CD8-positive, alpha-beta memory T cell (primary cell): Measurements from ENCODE around the gene MAMDC4. TPM values are rescaled to one million over a fixed set of nuclear protein-coding genes. Genes with fewer than 3 reads are reported as not detected.
A peak's percentile ranks its signal among the peaks of the same experiment; 100 is the strongest.
"Not testable (repeated sequence)": the region's sequence is repeated elsewhere in the genome, so short reads cannot be mapped to it uniquely, and the experiment has no call there.

Source experiments
- CTCF ChIA-PET: fragments of 350-600 bp; sonication (Branson Sonifier 250); formaldehyde crosslinking; loops from one replicate; lab custom pipeline; 2021; ENCODE audit warnings: antibody characterized with exemption; lab: Charles Lee
- POLR2A ChIA-PET: fragments of 350-600 bp; sonication (Branson Sonifier 250); formaldehyde crosslinking; loops from one replicate; lab custom pipeline; 2021; ENCODE audit warnings: antibody characterized with exemption; lab: Charles Lee
- DNase-seq, 5 donors: peaks; one replicate each; pipeline versions ENCODE4 v3.0.0 to v3.0.0-alpha.2; 2020 to 2022; ENCODE audit warnings: mixed read lengths in 1 of 5
- H3K27ac ChIP-seq: one replicate; pipeline ENCODE4 v1.7.0; 2013; ENCODE audit warnings: low read depth, mild to moderate bottlenecking, low read length, moderate library complexity
- H3K27me3 ChIP-seq: 2 replicates; pipeline ENCODE4 v1.7.0; 2013; ENCODE audit warnings: low read length, mild to moderate bottlenecking; ENCODE audit not compliant: insufficient read depth, poor library complexity, severe bottlenecking
- H3K36me3 ChIP-seq: 2 replicates; pipeline ENCODE4 v1.7.0; 2013; ENCODE audit warnings: mild to moderate bottlenecking, low read length, moderate library complexity; ENCODE audit not compliant: insufficient read depth
- H3K4me1 ChIP-seq: 2 replicates; pipeline ENCODE4 v1.7.0; 2013; ENCODE audit warnings: mild to moderate bottlenecking, low read length, moderate library complexity; ENCODE audit not compliant: insufficient read depth
- H3K4me3 ChIP-seq: 2 replicates; pipeline ENCODE4 v1.7.0; 2013; ENCODE audit warnings: mild to moderate bottlenecking, low read length
- H3K9me3 ChIP-seq: 2 replicates; pipeline ENCODE4 v1.7.0; 2013; ENCODE audit warnings: mild to moderate bottlenecking, low read length
- H3K27ac Mint-ChIP-seq, 8 donors: one replicate each; pipeline ENCODE4 v1.8.0; 2020 to 2021; ENCODE audit warnings: mixed read lengths in 8 of 8, mild to moderate bottlenecking in 6 of 8, inconsistent platforms in 3 of 8, moderate library complexity in 3 of 8
- H3K27me3 Mint-ChIP-seq, 2 donors: one replicate each; pipeline ENCODE4 v1.8.0; 2020 to 2021; ENCODE audit warnings: mixed read lengths in 2 of 2, mild to moderate bottlenecking in 1 of 2, moderate library complexity in 1 of 2
- H3K36me3 Mint-ChIP-seq, 3 donors: one replicate each; pipeline ENCODE4 v1.8.0; 2020 to 2021; ENCODE audit warnings: mixed read lengths in 3 of 3, inconsistent platforms in 1 of 3, mild to moderate bottlenecking in 1 of 3
- H3K4me1 Mint-ChIP-seq, 3 donors: one replicate each; pipeline ENCODE4 v1.8.0; 2020 to 2021; ENCODE audit warnings: mixed read lengths in 3 of 3, inconsistent platforms in 1 of 3, mild to moderate bottlenecking in 1 of 3
- H3K4me3 Mint-ChIP-seq, 7 donors: one replicate each; pipeline ENCODE4 v1.8.0; 2020 to 2021; ENCODE audit warnings: mixed read lengths in 7 of 7, mild to moderate bottlenecking in 6 of 7, moderate library complexity in 4 of 7, inconsistent platforms in 2 of 7
- H3K9me3 Mint-ChIP-seq, 5 donors: one replicate each; pipeline ENCODE4 v1.8.0; 2020 to 2022; ENCODE audit warnings: mixed read lengths in 5 of 5, mild to moderate bottlenecking in 3 of 5, moderate library complexity in 2 of 5, inconsistent platforms in 1 of 5
- polyA plus RNA-seq: library from polyadenylated mRNA; unstranded; fragments of 300-500 nt; fragmentation: Illumina TruSeq; gene quantifications from one replicate; pipeline ENCODE4 v1.2.3, GENCODE V29; 2021
- total RNA-seq, 2 experiments: library from RNA; stranded (reverse); gene quantifications; one replicate each; pipeline ENCODE4 v1.2.3, GENCODE V29; 2021

The MAMDC4 gene
- total and polyA plus RNA-seq, 3 experiments from 2014 or later = 12.2 to 12.9 TPM; not detected in 1

GRCh38 chr9:136838314-136839228, 13.6 kb upstream of the MAMDC4 start:
- Histone ChIP-seq H3K4me3 (no peak overlapping the region), H3K9me3 (no peaks in the 10 kb centered on the region), H3K36me3 (no peaks in the 10 kb centered on the region), H3K4me1 (peaks cover 14% of the 10 kb centered on the region), H3K27ac (no peak overlapping the region), H3K27me3 (no peaks in the 10 kb centered on the region)
- no peaks in the 10 kb centered on the region for H3K9me3 Mint-ChIP-seq
- peaks cover 0 to 24% (median 3%) of the 10 kb centered on the region in 3 donors for H3K36me3 Mint-ChIP-seq
- ChIA-PET CTCF (interaction anchor here (1.4 kb wide), 1 partner anchor 27 kb away, joined by 3 read pairs; no protein-coding TSS in a partner anchor), POLR2A (no interaction called here)
- no peak overlapping the region for H3K27ac Mint-ChIP-seq
- H3K4me3 Mint-ChIP-seq = no peak overlapping the region
- DNase-seq = no peak
- peaks cover 6 to 13% (median 13%) of the 10 kb centered on the region in 3 donors for H3K4me1 Mint-ChIP-seq
- H3K27me3 Mint-ChIP-seq = peaks cover 2% of the 10 kb centered on the region in 2 donors

- H3K27ac ChIP-seq = no peak overlapping the region
- ChIA-PET CTCF (interaction anchor here (1.0 to 1.4 kb wide), 3 partner anchors 28 to 195 kb away, joined by 3 read pairs; no protein-coding TSS in a partner anchor), POLR2A (no interaction called here)
- H3K4me1 ChIP-seq = peaks cover 14% of the 10 kb centered on the region
- Mint-ChIP-seq H3K27ac (peak overlapping the region in 2 of 8 donors; percentile 27 to 48), H3K9me3 (no peaks in the 10 kb centered on the region), H3K36me3 (peaks cover 0 to 18% (median 0%) of the 10 kb centered on the region in 3 donors), H3K27me3 (peaks cover 3 to 6% of the 10 kb centered on the region in 2 donors), H3K4me1 (peaks cover 8 to 17% (median 12%) of the 10 kb centered on the region in 3 donors), H3K4me3 (peak overlapping the region in 3 of 7 donors; percentile 20 to 72 (median 59))
- H3K9me3 ChIP-seq = no peaks in the 10 kb centered on the region
- H3K4me3 ChIP-seq = no peak overlapping the region
- H3K27me3 ChIP-seq = no peaks in the 10 kb centered on the region
- DNase-seq = no peak
- no peaks in the 10 kb centered on the region for H3K36me3 ChIP-seq
Observed at GRCh38 chr9:136839229-136840139, 12.7 kb upstream of the MAMDC4 start.

DNA sequence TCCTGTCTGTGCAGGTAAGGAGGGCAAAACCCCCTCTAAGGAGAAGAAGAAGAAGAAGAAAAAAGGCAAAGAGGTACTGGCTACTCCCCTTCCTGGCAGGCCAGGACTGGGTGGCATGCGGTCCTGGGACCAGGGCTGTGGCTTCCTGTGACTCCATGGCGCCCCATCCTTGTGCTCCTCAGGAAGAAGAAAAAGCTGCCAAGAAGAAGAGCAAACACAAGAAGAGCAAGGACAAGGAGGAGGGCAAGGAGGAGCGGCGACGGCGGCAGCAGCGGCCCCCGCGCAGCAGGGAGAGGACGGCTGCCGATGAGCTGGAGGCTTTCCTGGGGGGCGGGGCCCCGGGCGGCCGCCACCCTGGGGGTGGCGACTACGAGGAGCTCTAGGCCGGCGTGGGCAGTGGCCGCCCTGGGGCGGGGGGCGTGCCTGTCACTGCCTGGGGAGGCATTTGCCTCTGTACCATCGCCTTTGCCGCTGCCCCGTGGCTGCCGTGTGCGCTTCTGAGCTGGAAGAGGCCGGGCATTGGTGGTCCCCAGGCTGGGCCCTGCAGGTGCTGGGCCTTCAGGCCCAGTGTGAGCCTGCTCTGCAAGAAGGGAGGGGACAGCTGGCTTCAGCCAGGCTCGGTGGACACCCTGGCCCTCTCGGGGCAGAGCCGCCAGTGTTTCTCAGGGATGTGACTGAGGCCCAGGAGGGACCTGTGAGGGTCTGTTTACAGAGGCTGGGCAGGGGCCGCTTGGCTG, 11.8 kb upstream of the MAMDC4 start:
- Histone ChIP-seq H3K4me1 (peaks cover 14% of the 10 kb centered on the region), H3K36me3 (no peaks in the 10 kb centered on the region), H3K9me3 (no peaks in the 10 kb centered on the region), H3K27ac (no peak overlapping the region), H3K27me3 (no peaks in the 10 kb centered on the region), H3K4me3 (no peak overlapping the region)
- CTCF ChIA-PET = interaction anchor here (1.0 to 1.2 kb wide), 3 partner anchors 48 to 194 kb away, joined by 3 read pairs; no protein-coding TSS in a partner anchor
- Mint-ChIP-seq H3K4me1 (peaks cover 8 to 17% (median 12%) of the 10 kb centered on the region in 3 donors), H3K9me3 (no peaks in the 10 kb centered on the region), H3K4me3 (peak overlapping the region in 4 of 7 donors; percentile 20 to 88 (median 66)), H3K27ac (peak overlapping the region in 2 of 8 donors; percentile 27 to 69), H3K27me3 (peaks cover 3 to 9% of the 10 kb centered on the region in 2 donors), H3K36me3 (peaks cover 0 to 18% (median 0%) of the 10 kb centered on the region in 3 donors)
- POLR2A ChIA-PET = no interaction called here
- no peak for DNase-seq

DNA sequence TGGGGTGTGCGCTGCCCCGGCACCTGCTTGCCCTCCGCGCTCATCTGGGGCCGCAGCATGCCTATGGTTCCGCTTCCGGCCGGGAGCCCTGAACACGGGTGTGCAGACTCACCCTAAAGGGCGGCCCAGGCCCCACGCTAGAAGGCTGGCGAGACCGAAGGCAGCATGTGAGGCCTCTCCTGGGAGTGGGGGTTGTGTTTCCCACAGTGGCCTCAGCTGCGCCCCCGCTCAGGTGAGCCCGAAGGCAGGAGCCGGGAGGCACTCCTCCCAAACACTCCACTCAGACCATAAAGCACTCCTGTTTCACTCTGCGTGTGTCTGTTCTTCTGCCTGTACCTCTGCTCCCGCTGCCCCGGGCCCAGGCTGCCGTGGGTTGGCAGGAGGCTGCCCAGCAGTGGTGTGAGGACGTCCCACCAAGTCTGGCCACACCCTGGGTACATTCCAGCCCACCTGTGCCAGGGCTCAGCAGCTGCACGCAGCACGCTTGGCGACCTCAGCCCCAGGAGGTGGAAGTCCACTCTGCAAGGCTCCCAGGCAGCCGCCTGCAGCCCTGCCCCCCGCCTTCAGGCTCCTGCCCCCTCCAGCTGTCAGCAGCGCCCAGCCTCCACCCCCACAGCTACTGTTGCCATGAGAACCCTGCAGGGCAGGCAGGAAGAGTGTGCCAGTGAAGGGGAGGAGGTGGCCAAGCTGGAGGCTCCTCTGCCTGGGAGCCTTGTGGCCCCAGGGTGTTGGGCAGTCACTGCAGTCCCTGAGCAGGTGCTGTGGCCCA, 11.1 kb upstream of the MAMDC4 start:
- Histone ChIP-seq H3K4me3 (no peak overlapping the region), H3K36me3 (no peaks in the 10 kb centered on the region), H3K27ac (no peak overlapping the region), H3K4me1 (peaks cover 14% of the 10 kb centered on the region), H3K9me3 (no peaks in the 10 kb centered on the region), H3K27me3 (no peaks in the 10 kb centered on the region)
- ChIA-PET POLR2A (no interaction called here), CTCF (interaction anchor here (1.0 to 4.9 kb wide), 11 partner anchors 8 to 194 kb away, joined by 3 to 45 read pairs (median 12); partner anchors contain the start of gene TRAF2)
- peaks cover 3 to 10% of the 10 kb centered on the region in 2 donors for H3K27me3 Mint-ChIP-seq
- DNase-seq = no peak
- peaks cover 0 to 18% (median 0%) of the 10 kb centered on the region in 3 donors for H3K36me3 Mint-ChIP-seq
- no peak overlapping the region for H3K27ac Mint-ChIP-seq
- H3K4me1 Mint-ChIP-seq = peaks cover 8 to 17% (median 12%) of the 10 kb centered on the region in 3 donors
- H3K9me3 Mint-ChIP-seq = no peaks in the 10 kb centered on the region
- H3K4me3 Mint-ChIP-seq = no peak overlapping the region

DNA sequence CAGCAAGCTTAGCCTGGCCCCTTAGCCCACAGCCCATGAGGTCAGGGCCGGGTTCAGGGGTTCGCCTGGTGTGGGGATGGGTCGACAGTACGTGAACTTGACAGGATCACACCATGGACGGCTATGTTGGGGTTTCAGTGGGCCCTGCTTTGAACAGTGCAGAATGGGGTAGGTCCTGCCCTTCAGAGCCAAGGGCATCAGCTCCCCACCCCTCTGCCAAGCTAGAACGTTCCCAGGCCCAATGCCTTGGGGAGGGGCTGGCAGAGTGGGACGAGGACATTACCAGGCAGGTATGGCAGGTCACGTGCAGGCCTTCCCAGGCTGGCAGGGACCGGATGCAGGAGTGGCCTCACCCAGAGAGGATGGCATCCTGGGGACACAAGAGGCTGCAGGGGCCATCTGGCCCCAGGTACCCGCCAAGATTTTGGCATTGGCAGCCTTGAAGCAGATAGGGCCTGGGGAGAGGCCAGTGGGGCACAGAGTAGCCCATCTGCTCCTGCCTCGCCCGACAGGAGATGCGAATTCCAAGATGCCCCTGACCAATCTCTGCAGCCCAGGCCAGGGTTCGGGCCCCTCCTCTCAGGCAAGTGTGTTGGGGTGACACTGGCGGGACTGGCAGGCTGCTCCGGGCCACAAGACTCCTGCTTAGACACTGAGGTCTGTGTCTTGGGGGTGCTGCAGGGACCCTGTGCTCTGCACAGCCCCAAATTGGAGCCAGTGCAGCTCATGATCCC, 10.3 kb upstream of the MAMDC4 start:
- Mint-ChIP-seq H3K36me3 (peaks cover 0 to 18% (median 0%) of the 10 kb centered on the region in 3 donors), H3K27ac (peak overlapping the region in 7 of 8 donors; percentile 37 to 79 (median 58)), H3K4me3 (peak overlapping the region; percentile 86 to 96 (median 88)), H3K4me1 (peaks cover 8 to 22% (median 14%) of the 10 kb centered on the region in 3 donors), H3K27me3 (peaks cover 7 to 13% of the 10 kb centered on the region in 2 donors)
- not testable (repeated sequence) for H3K9me3 Mint-ChIP-seq, H3K9me3 ChIP-seq, H3K27ac ChIP-seq, DNase-seq, H3K27me3 ChIP-seq, H3K4me3 ChIP-seq, H3K36me3 ChIP-seq
- peaks cover 14% of the 10 kb centered on the region for H3K4me1 ChIP-seq
- POLR2A ChIA-PET = interaction anchor here (0.6 to 2.2 kb wide), 5 partner anchors 20 to 193 kb away, joined by 3 to 9 read pairs (median 4); no protein-coding TSS in a partner anchor
- CTCF ChIA-PET = interaction anchor here (0.6 to 4.9 kb wide), 33 partner anchors 9 to 315 kb away, joined by 3 to 45 read pairs (median 4); partner anchors contain the start of genes CLIC3, MAMDC4, NPDC1 and RABL6

GRCh38 chr9:136842380-136842948, 9.7 kb upstream of the MAMDC4 start, which contains the start of gene AJM1:
TSS of gene AJM1 (plus strand) at chr9:136842478. CDS start at chr9:136844415, 1,937 bp downstream.
- not testable (repeated sequence) for H3K27me3 ChIP-seq, H3K36me3 ChIP-seq, H3K9me3 ChIP-seq, H3K27ac ChIP-seq, H3K9me3 Mint-ChIP-seq
- peaks cover 15% of the 10 kb centered on the region for H3K4me1 ChIP-seq
- Mint-ChIP-seq H3K36me3 (peaks cover 0 to 18% (median 0%) of the 10 kb centered on the region in 3 donors), H3K27me3 (peaks cover 7 to 15% of the 10 kb centered on the region in 2 donors), H3K27ac (peak within 1 kb of the TSS; percentile 37 to 84 (median 68)), H3K4me1 (peaks cover 8 to 25% (median 14%) of the 10 kb centered on the region in 3 donors), H3K4me3 (peak within 1 kb of the TSS; percentile 86 to 96 (median 88))
- CTCF ChIA-PET = interaction anchor here (0.6 to 4.9 kb wide), 37 partner anchors 9 to 314 kb away, joined by 3 to 45 read pairs (median 4); partner anchors contain the start of genes CLIC3, MAMDC4, NPDC1 and RABL6
- POLR2A ChIA-PET = interaction anchor here (0.6 to 2.2 kb wide), 6 partner anchors 21 to 192 kb away, joined by 3 to 9 read pairs (median 4); partner anchors contain the start of gene EDF1
- peak; percentile 72 to 86 (median 75) for DNase-seq
- H3K4me3 ChIP-seq = peak within 1 kb of the TSS; percentile 71
